Gastrocnemius medialis (tissue), 4 donors: ENCODE measurements around the gene TMEM131L.

Source experiments
- POLR2A ChIP-seq, 2 donors: fragments of 450-650 bp; IDR thresholded peaks; one replicate each; pipeline ENCODE4 v1.6.1; 2017; ENCODE audit warnings: antibody characterized with exemption in 2 of 2, mild to moderate bottlenecking in 2 of 2, moderate library complexity in 2 of 2
- TF ChIP-seq, protein P1 (sequence below), 5 experiments: fragments of 450-650 bp in 3 of 5; fragments of 200-600 bp in 2 of 5; sonication (generic) in 2 of 5; IDR thresholded peaks in 4 of 5; conservative IDR thresholded peaks in 1 of 5; 1 replicate in 4 of 5; 2 replicates in 1 of 5; pipeline ENCODE4 v1.5.1; 2016 to 2019; ENCODE audit warnings: antibody characterized with exemption in 5 of 5, mild to moderate bottlenecking in 3 of 5, moderate library complexity in 3 of 5

GRCh38 chr4:153628796-153629315 lies 162.7 kb downstream of the TMEM131L start:
- no peak for TF ChIP-seq POLR2A (IDR thresholded peaks at IDR 0.05)
- TF ChIP-seq, protein P1, sequence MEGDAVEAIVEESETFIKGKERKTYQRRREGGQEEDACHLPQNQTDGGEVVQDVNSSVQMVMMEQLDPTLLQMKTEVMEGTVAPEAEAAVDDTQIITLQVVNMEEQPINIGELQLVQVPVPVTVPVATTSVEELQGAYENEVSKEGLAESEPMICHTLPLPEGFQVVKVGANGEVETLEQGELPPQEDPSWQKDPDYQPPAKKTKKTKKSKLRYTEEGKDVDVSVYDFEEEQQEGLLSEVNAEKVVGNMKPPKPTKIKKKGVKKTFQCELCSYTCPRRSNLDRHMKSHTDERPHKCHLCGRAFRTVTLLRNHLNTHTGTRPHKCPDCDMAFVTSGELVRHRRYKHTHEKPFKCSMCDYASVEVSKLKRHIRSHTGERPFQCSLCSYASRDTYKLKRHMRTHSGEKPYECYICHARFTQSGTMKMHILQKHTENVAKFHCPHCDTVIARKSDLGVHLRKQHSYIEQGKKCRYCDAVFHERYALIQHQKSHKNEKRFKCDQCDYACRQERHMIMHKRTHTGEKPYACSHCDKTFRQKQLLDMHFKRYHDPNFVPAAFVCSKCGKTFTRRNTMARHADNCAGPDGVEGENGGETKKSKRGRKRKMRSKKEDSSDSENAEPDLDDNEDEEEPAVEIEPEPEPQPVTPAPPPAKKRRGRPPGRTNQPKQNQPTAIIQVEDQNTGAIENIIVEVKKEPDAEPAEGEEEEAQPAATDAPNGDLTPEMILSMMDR (IDR thresholded peaks at IDR 0.05 in 4 of 5, conservative IDR thresholded peaks at IDR 0.05 in 1 of 5): no peak
